ENCODE measurements around the gene FPGS.
"Not testable (repeated sequence)": the region's sequence is repeated elsewhere in the genome, so short reads cannot be mapped to it uniquely, and the experiment has no call there.

FPGS gene

DNA sequence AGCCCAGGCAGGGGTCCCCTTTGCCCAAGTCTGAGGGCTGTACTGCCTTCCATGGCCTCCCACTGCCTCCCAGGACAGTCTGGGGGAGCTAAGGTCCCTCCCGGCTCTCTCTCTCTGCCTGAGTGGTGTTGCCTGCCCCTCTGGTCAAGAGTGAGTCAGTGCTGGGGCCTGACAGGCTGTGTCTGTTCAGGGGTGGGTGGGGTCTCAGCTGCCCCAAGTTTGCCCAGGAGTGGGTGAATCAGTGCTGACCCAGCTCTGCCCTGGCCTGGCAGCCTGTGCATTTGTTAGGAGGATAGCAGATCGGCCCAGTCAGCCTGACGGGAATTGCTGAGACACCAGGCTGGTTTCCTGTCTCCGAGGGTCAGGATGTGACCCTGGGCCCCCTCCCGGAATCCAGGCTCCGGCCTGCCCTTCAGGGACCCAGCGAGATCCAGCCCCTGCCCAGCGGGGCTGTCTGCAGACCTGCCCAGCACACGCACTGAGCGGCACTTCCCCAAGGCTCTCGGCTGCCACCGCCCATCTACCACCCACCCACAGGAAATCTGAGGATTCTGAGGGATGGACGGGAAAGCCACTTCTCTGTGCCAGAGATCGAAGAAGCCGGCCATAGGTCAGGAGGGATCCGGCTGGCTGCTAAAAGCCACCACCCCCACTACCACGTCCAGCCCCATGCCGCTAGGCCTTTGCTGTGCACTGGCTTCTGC lies 35.8 kb downstream of the FPGS start:
- Histone ChIP-seq H3K4me1 (ENCODE audit: control insufficient read depth, insufficient read depth, low read length) (peaks cover 19% of the 10 kb centered on the region), H3K36me3 (ENCODE audit: control insufficient read depth, insufficient read depth, low read length) (no peaks in the 10 kb centered on the region), H3K27me3 (ENCODE audit: control insufficient read depth, insufficient read depth, low read length, poor library complexity, severe bottlenecking) (no peaks in the 10 kb centered on the region), H3K4me3 (ENCODE audit: insufficient read depth, low read depth, low read length) (no peak overlapping the region), H3K9me3 (ENCODE audit: control insufficient read depth, low read length) (no peaks in the 10 kb centered on the region), H3K27ac (ENCODE audit: insufficient read depth, low read depth, low read length, poor library complexity, severe bottlenecking) (no peak overlapping the region)
- WGBS, 2 experiments: 80 to 82% methylated on average over 18 of the region's 18 CpGs

DNA sequence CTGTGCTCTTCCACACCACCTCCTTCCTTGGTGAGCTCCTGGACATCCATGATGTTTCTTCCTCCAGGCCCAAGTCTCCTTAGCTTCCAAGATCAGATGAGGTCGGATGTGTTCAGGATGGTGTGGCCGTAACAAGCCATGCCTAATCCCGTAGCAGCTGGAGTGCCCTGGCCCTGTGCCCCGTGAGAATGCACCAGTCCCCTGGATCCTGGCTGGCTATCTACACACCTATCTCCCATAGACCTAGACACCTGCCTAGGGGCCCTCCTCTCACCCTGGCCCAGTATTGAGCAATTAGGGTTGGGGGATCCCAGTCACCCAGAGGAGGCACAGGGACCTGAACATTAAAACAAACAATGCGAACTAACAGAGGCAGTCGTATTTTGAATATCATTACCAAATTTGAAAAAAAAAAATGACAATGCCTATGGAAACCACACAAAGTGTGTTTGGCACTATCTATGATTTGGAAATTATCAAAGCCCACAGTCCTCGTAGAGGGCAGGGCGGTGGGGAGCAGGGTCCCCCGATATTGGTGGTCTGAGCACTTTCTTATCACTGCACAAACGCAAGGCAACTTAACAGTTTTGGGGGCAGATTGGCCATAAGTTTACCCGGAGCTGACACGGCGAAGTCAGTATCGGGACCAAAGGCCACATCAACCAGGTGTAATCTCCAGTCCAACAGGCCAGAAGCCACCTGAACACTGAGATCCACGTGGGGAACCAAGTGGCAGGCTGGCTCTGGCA lies 38.6 kb downstream of the FPGS start:
- no peak overlapping the region for H3K4me3 ChIP-seq (ENCODE audit: insufficient read depth, low read depth, low read length)
- no peaks in the 10 kb centered on the region for H3K9me3 ChIP-seq (ENCODE audit: control insufficient read depth, low read length)
- H3K4me1 ChIP-seq (ENCODE audit: control insufficient read depth, insufficient read depth, low read length): peaks cover 15% of the 10 kb centered on the region
- H3K27ac ChIP-seq (ENCODE audit: insufficient read depth, low read depth, low read length, poor library complexity, severe bottlenecking): no peak overlapping the region
- no peaks in the 10 kb centered on the region for H3K27me3 ChIP-seq (ENCODE audit: control insufficient read depth, insufficient read depth, low read length, poor library complexity, severe bottlenecking)
- WGBS, 2 experiments: 93 to 96% methylated on average over 15 of the region's 15 CpGs
- H3K36me3 ChIP-seq (ENCODE audit: control insufficient read depth, insufficient read depth, low read length): no peaks in the 10 kb centered on the region

DNA sequence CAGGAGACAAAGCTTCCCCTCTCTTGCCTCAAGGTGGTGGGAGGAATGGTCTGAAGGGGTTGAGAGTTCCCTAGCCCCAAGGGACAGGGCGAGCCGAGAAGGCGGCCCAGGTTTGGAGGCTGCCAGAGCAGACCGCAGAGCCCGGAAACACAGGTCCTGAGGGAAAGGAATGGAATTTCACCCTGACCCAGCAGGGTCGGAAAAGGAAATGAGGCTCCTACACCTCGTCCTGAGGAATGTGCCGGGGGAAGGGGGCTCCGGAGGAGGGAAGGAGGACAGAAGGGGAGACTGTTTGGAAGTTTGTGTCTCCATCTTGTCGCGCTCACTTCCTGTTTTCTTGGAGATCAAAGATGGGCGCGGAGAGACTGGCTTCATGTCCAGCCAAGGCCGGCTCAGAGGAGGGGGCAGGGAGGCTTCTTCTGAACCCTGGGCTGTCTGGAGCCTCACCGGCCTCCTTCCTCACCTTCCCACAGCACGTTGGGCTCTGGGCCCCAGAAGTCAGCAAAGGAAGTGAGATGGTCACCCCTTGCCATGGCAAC lies 42.2 kb downstream of the FPGS start:
- H3K36me3 ChIP-seq (ENCODE audit: control insufficient read depth, insufficient read depth, low read length): no peaks in the 10 kb centered on the region
- no peak overlapping the region for H3K27ac ChIP-seq (ENCODE audit: insufficient read depth, low read depth, low read length, poor library complexity, severe bottlenecking)
- no peak overlapping the region for H3K4me3 ChIP-seq (ENCODE audit: insufficient read depth, low read depth, low read length)
- H3K9me3 ChIP-seq (ENCODE audit: control insufficient read depth, low read length): no peaks in the 10 kb centered on the region
- peaks cover 5% of the 10 kb centered on the region for H3K4me1 ChIP-seq (ENCODE audit: control insufficient read depth, insufficient read depth, low read length)
- 78 to 81% methylated on average over 16 of the region's 16 CpGs for WGBS, 2 experiments
- no peaks in the 10 kb centered on the region for H3K27me3 ChIP-seq (ENCODE audit: control insufficient read depth, insufficient read depth, low read length, poor library complexity, severe bottlenecking)

DNA sequence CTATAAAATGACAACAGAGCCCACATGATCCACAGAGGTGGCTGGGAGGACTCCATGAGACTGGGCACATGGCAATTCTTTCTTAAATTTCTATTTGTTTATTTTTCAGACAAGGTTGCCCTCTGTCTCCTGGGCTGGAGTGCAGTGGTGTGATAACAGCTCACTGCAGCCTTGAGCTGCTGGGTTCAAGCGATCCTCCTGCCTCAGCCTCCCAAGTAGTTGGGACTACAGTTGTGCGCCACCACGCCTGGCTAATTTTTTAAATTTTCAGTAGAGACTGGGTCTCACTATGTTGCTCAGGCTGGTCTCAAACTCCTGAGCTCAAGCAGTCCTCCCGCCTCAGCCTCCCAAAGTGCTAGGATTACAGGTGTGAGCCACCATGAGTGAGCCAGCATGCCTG lies 42.9 kb downstream of the FPGS start:
- H3K9me3 ChIP-seq (ENCODE audit: control insufficient read depth, low read length); H3K4me1 ChIP-seq (ENCODE audit: control insufficient read depth, insufficient read depth, low read length); H3K27me3 ChIP-seq (ENCODE audit: control insufficient read depth, insufficient read depth, low read length, poor library complexity, severe bottlenecking); H3K4me3 ChIP-seq (ENCODE audit: insufficient read depth, low read depth, low read length); H3K27ac ChIP-seq (ENCODE audit: insufficient read depth, low read depth, low read length, poor library complexity, severe bottlenecking); H3K36me3 ChIP-seq (ENCODE audit: control insufficient read depth, insufficient read depth, low read length): not testable (repeated sequence)
- WGBS, 2 experiments: 92 to 93% methylated on average over 4 of the region's 4 CpGs

DNA sequence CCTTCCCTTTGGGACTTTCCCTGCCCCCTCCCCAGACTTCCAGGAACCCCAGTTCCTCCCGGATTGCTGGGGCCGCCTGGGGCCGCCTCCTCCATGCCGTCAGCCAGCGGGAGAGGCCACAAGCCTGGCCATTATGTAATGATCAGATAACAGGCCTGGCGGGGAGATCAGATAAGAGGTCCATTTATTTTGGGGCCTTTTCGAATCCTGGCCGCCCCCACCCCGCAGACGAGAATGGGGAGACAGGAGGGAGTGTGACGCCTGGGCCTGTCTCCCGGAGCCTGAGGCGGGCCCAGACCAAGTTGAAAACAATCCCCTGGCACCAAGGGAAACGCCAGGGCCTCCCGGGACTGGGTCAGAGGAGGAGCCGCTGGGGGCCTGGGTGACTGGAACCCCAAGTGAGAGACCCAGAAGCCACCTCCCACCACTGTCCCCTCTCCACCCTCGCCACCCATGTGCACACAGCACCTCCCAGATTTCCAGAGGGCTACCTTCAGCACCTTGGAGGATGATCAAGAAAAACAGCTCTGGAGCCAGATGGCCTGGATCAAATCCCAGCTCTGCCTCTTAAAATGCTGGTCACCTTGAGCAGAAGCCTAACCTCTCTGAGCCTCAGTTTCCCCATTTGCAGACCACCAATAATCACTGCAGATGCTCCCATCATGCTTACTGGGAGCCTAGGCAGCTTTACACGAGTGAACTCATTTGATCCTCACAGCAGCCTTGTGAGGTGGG lies 43.9 kb downstream of the FPGS start:
- Histone ChIP-seq H3K9me3 (ENCODE audit: control insufficient read depth, low read length) (no peaks in the 10 kb centered on the region), H3K4me3 (ENCODE audit: insufficient read depth, low read depth, low read length) (no peak overlapping the region), H3K27me3 (ENCODE audit: control insufficient read depth, insufficient read depth, low read length, poor library complexity, severe bottlenecking) (no peaks in the 10 kb centered on the region), H3K27ac (ENCODE audit: insufficient read depth, low read depth, low read length, poor library complexity, severe bottlenecking) (no peak overlapping the region), H3K4me1 (ENCODE audit: control insufficient read depth, insufficient read depth, low read length) (peaks cover 5% of the 10 kb centered on the region), H3K36me3 (ENCODE audit: control insufficient read depth, insufficient read depth, low read length) (no peaks in the 10 kb centered on the region)
- 90 to 92% methylated on average over 18 of the region's 18 CpGs for WGBS, 2 experiments

DNA sequence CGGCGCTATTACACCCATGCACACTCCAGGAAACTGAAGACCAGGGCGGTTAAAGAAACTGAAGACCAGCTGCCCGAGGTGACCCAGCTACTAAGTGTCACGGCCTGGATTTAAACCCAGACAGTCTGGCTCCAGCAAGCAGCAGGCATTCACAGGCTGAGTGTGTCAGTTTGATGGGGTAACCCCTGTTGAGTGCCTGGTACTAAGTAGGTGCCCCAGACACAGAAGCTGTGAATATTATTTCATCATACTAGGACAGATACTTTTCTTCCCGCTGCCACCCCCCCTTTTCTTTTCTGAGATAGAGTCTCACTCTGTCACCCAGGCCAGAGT lies 44.5 kb downstream of the FPGS start:
- WGBS, 2 experiments: 89 to 93% methylated on average over 6 of the region's 6 CpGs
- Histone ChIP-seq H3K27ac (ENCODE audit: insufficient read depth, low read depth, low read length, poor library complexity, severe bottlenecking) (no peak overlapping the region), H3K4me1 (ENCODE audit: control insufficient read depth, insufficient read depth, low read length) (peaks cover 5% of the 10 kb centered on the region), H3K4me3 (ENCODE audit: insufficient read depth, low read depth, low read length) (no peak overlapping the region), H3K9me3 (ENCODE audit: control insufficient read depth, low read length) (no peaks in the 10 kb centered on the region), H3K27me3 (ENCODE audit: control insufficient read depth, insufficient read depth, low read length, poor library complexity, severe bottlenecking) (no peaks in the 10 kb centered on the region), H3K36me3 (ENCODE audit: control insufficient read depth, insufficient read depth, low read length) (no peaks in the 10 kb centered on the region)

DNA sequence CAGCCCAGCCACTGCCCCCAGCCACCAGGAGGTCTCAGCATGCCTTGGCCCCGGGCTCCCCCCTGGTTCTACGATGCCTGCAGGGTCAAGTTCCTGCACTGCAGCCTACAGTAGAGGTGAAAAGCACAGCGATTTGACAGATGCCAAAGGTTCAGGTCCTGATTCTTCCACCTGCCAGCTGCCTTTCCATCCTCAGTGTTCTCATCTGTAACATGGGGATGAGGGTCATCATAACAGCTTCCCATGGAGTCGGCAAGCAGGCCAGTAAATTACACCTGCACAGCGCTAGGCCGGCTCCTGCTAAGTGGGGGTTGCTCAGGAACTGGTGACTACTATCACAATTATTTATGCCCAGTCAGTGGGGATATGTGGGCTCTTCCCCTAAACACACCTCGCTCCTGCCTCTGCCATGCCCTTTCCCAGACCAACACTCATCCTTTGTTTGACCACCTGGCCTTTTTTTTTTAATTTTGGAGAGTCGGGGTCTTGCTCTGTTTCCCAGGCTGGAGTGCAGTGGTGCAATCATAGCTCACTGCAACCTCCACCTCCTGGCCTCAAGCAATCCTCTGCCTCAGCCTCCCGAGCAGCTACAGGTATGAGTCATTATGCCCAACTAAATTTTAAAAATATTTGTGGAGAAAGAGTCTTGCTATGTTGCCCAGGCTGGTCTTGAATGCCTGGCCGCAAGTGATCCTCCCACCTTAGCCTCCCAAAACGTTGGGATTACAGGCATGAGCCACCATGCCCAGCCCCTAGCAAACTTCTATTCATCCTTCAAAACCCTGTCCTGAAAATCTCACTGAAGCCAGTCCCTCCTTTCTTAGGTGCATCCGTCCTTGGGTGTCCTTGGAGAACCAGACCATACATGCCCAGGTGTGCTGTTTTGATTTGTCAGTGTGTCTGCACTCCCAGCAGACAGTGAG lies 45.4 kb downstream of the FPGS start:
- 83 to 84% methylated on average over 12 of the region's 12 CpGs for WGBS, 2 experiments
- Histone ChIP-seq H3K27ac (ENCODE audit: insufficient read depth, low read depth, low read length, poor library complexity, severe bottlenecking) (no peak overlapping the region), H3K4me3 (ENCODE audit: insufficient read depth, low read depth, low read length) (no peak overlapping the region), H3K4me1 (ENCODE audit: control insufficient read depth, insufficient read depth, low read length) (peaks cover 5% of the 10 kb centered on the region), H3K27me3 (ENCODE audit: control insufficient read depth, insufficient read depth, low read length, poor library complexity, severe bottlenecking) (no peaks in the 10 kb centered on the region), H3K36me3 (ENCODE audit: control insufficient read depth, insufficient read depth, low read length) (no peaks in the 10 kb centered on the region), H3K9me3 (ENCODE audit: control insufficient read depth, low read length) (no peaks in the 10 kb centered on the region)

DNA sequence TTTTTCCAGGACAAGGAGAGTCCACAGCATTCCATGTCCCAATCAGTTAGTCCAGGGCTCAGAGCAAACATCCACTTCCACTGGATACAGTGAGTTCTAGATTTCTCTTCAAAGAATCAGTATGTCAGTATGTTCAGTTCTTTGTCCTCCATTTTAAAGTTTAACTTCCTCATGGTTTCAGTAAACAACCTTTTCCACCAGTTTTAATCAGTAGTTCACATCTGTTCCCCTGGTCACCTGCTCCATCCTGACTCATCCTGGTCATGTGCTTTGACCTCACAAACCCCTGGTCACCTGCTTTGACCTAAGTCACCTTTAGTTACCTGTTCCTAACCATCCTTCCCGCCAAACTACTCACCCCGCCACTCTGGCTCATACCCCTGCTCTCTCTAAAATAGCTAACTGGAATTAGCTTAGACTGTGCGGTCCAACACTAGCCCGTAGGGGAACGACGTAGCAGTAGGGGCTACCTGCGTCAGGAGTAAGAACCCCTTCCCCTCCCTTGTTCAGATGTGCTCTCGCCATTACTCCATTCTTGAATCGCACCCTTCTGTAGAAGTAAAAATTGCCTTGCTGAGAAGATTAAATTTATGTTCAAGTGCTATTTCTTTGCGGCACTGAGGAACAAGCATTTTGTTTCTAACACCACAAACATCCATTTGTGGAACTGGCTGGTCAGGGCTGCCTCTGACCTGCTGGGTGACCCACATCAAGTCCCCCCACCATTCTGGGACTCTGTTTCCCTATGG lies 46.2 kb downstream of the FPGS start:
- no peaks in the 10 kb centered on the region for H3K36me3 ChIP-seq (ENCODE audit: control insufficient read depth, insufficient read depth, low read length)
- H3K27ac ChIP-seq (ENCODE audit: insufficient read depth, low read depth, low read length, poor library complexity, severe bottlenecking): no peak overlapping the region
- no peak overlapping the region for H3K4me3 ChIP-seq (ENCODE audit: insufficient read depth, low read depth, low read length)
- WGBS, 2 experiments: 95 to 97% methylated on average over 8 to 10 of the region's 10 CpGs
- peaks cover 5% of the 10 kb centered on the region for H3K4me1 ChIP-seq (ENCODE audit: control insufficient read depth, insufficient read depth, low read length)
- no peaks in the 10 kb centered on the region for H3K27me3 ChIP-seq (ENCODE audit: control insufficient read depth, insufficient read depth, low read length, poor library complexity, severe bottlenecking)
- H3K9me3 ChIP-seq (ENCODE audit: control insufficient read depth, low read length): no peaks in the 10 kb centered on the region

DNA sequence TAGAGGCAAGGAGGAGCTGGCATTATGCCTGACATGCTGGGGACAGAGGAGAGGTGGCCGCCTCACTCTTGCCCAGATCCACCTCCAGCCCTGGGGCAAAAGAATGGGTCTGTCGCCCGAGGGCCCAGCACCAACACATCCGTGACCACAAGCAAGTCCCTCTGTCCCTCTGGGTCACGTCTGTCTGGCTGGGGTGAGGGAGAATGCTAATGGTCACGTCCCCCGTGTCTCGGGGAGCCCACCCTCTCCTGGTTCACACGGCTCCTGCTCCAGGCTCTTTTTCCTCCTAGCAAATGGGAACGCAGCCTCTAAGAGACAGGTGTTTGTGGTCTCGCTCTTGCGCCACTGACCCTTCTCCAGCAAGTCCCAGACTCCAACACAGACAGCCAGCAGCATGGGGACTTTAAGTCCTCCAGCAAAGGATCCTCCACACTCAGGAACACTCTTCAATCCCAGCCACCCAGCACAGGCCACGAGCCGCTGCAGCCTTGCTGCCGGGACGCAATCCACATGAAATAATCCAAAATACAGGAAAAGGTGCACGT lies 47.7 kb downstream of the FPGS start:
- H3K4me1 ChIP-seq (ENCODE audit: control insufficient read depth, insufficient read depth, low read length): no peaks in the 10 kb centered on the region
- whole genome bisulfite sequencing, 2 experiments: 93 to 96% methylated on average over 16 to 17 of the region's 17 CpGs
- no peaks in the 10 kb centered on the region for H3K36me3 ChIP-seq (ENCODE audit: control insufficient read depth, insufficient read depth, low read length)
- H3K27me3 ChIP-seq (ENCODE audit: control insufficient read depth, insufficient read depth, low read length, poor library complexity, severe bottlenecking): no peaks in the 10 kb centered on the region
- no peak overlapping the region for H3K4me3 ChIP-seq (ENCODE audit: insufficient read depth, low read depth, low read length)
- H3K9me3 ChIP-seq (ENCODE audit: control insufficient read depth, low read length): no peaks in the 10 kb centered on the region
- H3K27ac ChIP-seq (ENCODE audit: insufficient read depth, low read depth, low read length, poor library complexity, severe bottlenecking): no peak overlapping the region
